Sigmoid colon (tissue), 7 donors: ENCODE data around the gene ZBTB9. TPM values are rescaled to one million over a fixed set of nuclear protein-coding genes. Genes with fewer than 3 reads are reported as not detected.

Experiments used
- DNase-seq: peaks from one replicate; pipeline ENCODE4 v3.0.0-alpha.2; 2019
- H3K27ac ChIP-seq, 4 donors: fragments of 200-600 bp; sonication (generic); one replicate each; pipeline ENCODE4 v1.5.1; 2016 to 2019; ENCODE audit warnings: mild to moderate bottlenecking in 1 of 4
- H3K27me3 ChIP-seq, 3 donors: fragments of 200-600 bp; sonication (generic); one replicate each; pipeline ENCODE4 v1.5.1; 2019; ENCODE audit warnings: mild to moderate bottlenecking in 1 of 3
- H3K36me3 ChIP-seq, 4 donors: fragments of 200-600 bp; sonication (generic); one replicate each; pipeline ENCODE4 v1.5.1; 2016 to 2019
- H3K4me1 ChIP-seq, 4 donors: fragments of 200-600 bp; sonication (generic); one replicate each; pipeline ENCODE4 v1.5.1; 2017 to 2019
- H3K4me3 ChIP-seq, 4 donors: fragments of 200-600 bp; sonication (generic); one replicate each; pipeline ENCODE4 v1.5.1; 2017 to 2019; ENCODE audit warnings: mild to moderate bottlenecking in 2 of 4, moderate library complexity in 1 of 4
- H3K9me3 ChIP-seq, 4 donors: fragments of 200-600 bp in 3 of 4; sonication (generic) in 3 of 4; one replicate each; pipeline versions ENCODE4 v1.5.1 to v1.6.1; 2013 to 2019
- EP300 ChIP-seq, 4 donors: sonication (generic); formaldehyde crosslinking; IDR thresholded peaks; one replicate each; pipeline ENCODE4 v1.6.1; 2017; ENCODE audit warnings: antibody characterized with exemption in 4 of 4
- POLR2A ChIP-seq, 2 donors: fragments of 450-650 bp; IDR thresholded peaks; one replicate each; pipeline ENCODE4 v1.6.1; 2016; ENCODE audit warnings: antibody characterized with exemption in 2 of 2, mild to moderate bottlenecking in 2 of 2, moderate library complexity in 2 of 2
- POLR2AphosphoS5 ChIP-seq, 4 donors: sonication (generic); formaldehyde crosslinking; IDR thresholded peaks; one replicate each; pipeline ENCODE4 v1.6.1; 2017; ENCODE audit warnings: antibody characterized with exemption in 4 of 4
- WGBS, 2 donors: extraction: QIAGEN DNeasy Blood & Tissue Kit; methylation state at CpG; one replicate each; pipeline ENCODE4 v1.1.7; 2013; 5-methylcytosine and 5-hydroxymethylcytosine counted together
- intact Hi-C: fragments of 100-400 bp; cut with DNase I; formaldehyde crosslinking; loops from one replicate; pipeline ENCODE4 v1.15.1; 2023
- polyA plus RNA-seq, 3 donors: library from polyadenylated mRNA; stranded (reverse); fragments of 200-250 nt; gene quantifications; one replicate each; pipeline ENCODE4 v1.2.3, GENCODE V29; 2013
- total RNA-seq, 4 donors: library from RNA; depleted of rRNA; stranded (reverse); fragments of >200 nt; gene quantifications; one replicate each; pipeline ENCODE4 v1.1.0, GENCODE V29; 2016
- TF ChIP-seq, protein P1 (sequence below), 4 experiments: fragments of 450-650 bp in 3 of 4; fragments of 200-600 bp in 1 of 4; IDR thresholded peaks; one replicate each; pipeline ENCODE4 v1.5.1; 2016 to 2019; ENCODE audit warnings: antibody characterized with exemption in 4 of 4, mild to moderate bottlenecking in 3 of 4, moderate library complexity in 2 of 4
- donor health status: healthy with polysubstance abuse.
- donor health status: Bipolar disorder and iron deficiency.
- donor health status: healthy.

The ZBTB9 gene, protein sequence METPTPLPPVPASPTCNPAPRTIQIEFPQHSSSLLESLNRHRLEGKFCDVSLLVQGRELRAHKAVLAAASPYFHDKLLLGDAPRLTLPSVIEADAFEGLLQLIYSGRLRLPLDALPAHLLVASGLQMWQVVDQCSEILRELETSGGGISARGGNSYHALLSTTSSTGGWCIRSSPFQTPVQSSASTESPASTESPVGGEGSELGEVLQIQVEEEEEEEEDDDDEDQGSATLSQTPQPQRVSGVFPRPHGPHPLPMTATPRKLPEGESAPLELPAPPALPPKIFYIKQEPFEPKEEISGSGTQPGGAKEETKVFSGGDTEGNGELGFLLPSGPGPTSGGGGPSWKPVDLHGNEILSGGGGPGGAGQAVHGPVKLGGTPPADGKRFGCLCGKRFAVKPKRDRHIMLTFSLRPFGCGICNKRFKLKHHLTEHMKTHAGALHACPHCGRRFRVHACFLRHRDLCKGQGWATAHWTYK
- total RNA-seq, result 1 to 10 TPM; 1.1 to 3.6 (median 1.4) TPM
- polyA plus RNA-seq, result 1 to 10 TPM in 2 of 3 donors, under 1 TPM in 1; 0.60 to 4.2 (median 1.8) TPM

DNA sequence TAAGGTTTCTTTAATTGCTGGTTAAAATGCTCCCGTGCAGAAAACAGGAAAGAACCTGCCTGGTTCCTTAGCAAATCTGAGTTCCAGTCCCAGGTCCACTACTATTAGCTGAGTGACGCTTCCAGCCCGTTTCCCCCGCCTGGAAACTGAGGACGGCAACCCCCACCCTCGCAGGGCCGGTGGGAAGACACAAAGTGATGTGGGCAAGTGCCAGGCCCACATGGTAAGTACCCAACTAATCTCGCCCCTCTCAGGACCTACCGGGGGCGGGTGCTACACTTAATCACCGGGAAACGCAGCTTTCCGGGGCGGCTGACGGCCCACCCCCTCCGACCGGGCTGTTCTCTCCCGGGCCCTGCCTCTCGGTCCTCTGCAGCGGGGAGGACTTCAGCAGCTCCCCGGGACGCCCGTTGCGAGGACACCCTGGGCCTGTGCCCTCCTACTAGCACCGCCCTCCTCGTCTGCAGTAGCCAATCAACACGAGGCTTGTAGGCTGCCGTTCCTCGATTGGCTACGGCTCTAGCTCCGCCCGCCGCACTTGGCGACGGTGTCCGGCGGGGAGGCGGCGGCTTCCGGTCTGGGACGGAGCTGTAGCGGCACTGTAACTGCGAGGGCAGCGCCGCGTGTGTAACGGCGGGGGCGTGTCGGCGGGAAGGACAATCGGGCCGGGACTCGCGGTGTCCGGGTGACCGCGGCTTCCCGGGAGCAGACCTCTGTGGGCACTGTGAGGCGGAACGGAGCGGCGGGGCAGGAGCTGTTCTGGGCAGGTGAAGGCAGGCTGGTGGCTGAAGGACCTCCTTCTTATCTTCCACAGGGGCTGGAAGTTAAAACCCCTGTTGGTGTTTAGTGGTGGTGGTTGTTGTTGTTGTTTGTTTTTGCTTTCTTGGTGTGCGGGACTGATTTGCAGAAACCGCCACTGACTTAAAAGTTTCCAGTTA lies at the start of gene ZBTB9:
TSS of gene ZBTB9 (plus strand) at position 568 of the 938 bp plus-strand sequence. CDS start 525 bp downstream, outside the sequence.
- Histone ChIP-seq H3K27ac (peak within 1 kb of the TSS; percentile 81 to 88 (median 86)), H3K4me3 (peak within 1 kb of the TSS; percentile 71 to 90 (median 76)), H3K27me3 (no peaks in the 10 kb centered on the region), H3K4me1 (peaks cover 0 to 30% (median 20%) of the 10 kb centered on the region in 4 donors), H3K9me3 (no peaks in the 10 kb centered on the region), H3K36me3 (peaks cover 0 to 17% (median 2%) of the 10 kb centered on the region in 4 donors)
- TF ChIP-seq EP300 (IDR thresholded peaks at IDR 0.05), result no peak
- peak; percentile 70 to 91 for TF ChIP-seq POLR2A (IDR thresholded peaks at IDR 0.05)
- peak; percentile 94 to 96 (median 95) for TF ChIP-seq POLR2AphosphoS5 (IDR thresholded peaks at IDR 0.05)
- intact Hi-C loops, result loop anchor here (2.0 to 5.0 kb wide), 2 partner anchors 63 to 118 kb away; partner anchors contain the start of gene KIFC1
- DNase-seq, result peak; percentile 99
- 0% methylated on average over 65 of the region's 65 CpGs for WGBS, 2 donors

DNA sequence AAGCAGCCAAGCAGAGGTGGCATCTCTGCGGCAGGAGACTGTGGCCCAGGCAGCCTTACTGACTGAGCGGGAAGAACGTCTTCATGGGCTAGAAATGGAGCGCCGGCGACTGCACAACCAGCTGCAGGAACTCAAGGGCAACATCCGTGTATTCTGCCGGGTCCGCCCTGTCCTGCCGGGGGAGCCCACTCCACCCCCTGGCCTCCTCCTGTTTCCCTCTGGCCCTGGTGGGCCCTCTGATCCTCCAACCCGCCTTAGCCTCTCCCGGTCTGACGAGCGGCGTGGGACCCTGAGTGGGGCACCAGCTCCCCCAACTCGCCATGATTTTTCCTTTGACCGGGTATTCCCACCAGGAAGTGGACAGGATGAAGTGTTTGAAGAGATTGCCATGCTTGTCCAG lies 49.5 kb upstream of the ZBTB9 start:
- H3K36me3 ChIP-seq, result no peaks in the 10 kb centered on the region
- no peaks in the 10 kb centered on the region for H3K9me3 ChIP-seq
- no peaks in the 10 kb centered on the region for H3K27me3 ChIP-seq
- H3K4me1 ChIP-seq, result peaks cover 0 to 6% (median 4%) of the 10 kb centered on the region in 4 donors
- no peak for DNase-seq
- 94 to 96% methylated on average over 17 of the region's 17 CpGs for WGBS, 2 donors
- TF ChIP-seq EP300 (IDR thresholded peaks at IDR 0.05), result no peak
- TF ChIP-seq, protein P1, sequence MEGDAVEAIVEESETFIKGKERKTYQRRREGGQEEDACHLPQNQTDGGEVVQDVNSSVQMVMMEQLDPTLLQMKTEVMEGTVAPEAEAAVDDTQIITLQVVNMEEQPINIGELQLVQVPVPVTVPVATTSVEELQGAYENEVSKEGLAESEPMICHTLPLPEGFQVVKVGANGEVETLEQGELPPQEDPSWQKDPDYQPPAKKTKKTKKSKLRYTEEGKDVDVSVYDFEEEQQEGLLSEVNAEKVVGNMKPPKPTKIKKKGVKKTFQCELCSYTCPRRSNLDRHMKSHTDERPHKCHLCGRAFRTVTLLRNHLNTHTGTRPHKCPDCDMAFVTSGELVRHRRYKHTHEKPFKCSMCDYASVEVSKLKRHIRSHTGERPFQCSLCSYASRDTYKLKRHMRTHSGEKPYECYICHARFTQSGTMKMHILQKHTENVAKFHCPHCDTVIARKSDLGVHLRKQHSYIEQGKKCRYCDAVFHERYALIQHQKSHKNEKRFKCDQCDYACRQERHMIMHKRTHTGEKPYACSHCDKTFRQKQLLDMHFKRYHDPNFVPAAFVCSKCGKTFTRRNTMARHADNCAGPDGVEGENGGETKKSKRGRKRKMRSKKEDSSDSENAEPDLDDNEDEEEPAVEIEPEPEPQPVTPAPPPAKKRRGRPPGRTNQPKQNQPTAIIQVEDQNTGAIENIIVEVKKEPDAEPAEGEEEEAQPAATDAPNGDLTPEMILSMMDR (IDR thresholded peaks at IDR 0.05), result no peak
- no peak for TF ChIP-seq POLR2A (IDR thresholded peaks at IDR 0.05)
- TF ChIP-seq POLR2AphosphoS5 (IDR thresholded peaks at IDR 0.05), result no peak
- intact Hi-C loops, result no loop called here
- H3K27ac ChIP-seq, result no peak overlapping the region
- no peak overlapping the region for H3K4me3 ChIP-seq

DNA sequence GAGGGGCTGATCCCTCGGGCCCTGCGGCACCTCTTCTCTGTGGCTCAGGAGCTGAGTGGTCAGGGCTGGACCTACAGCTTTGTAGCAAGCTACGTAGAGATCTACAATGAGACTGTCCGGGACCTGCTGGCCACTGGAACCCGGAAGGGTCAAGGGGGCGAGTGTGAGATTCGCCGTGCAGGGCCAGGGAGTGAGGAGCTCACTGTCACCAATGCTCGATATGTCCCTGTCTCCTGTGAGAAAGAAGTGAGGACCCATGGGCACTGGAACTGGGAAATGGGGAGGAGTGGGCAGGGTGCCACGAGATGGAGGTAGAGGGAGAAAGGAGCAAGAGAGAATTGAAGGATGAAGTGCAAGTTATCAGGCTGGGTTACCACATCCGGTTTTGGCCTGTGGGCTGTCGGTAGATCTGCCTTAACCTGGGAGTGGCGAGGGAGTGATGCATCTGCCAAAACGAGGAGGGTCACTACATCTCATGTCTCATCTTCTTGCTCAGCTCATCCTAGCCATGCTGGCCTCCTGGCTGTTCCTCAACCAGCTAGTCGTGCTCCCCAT lies 48.9 kb upstream of the ZBTB9 start:
- Histone ChIP-seq H3K27ac (no peak overlapping the region), H3K4me1 (peaks cover 0 to 6% (median 4%) of the 10 kb centered on the region in 4 donors), H3K9me3 (no peaks in the 10 kb centered on the region), H3K4me3 (no peak overlapping the region), H3K36me3 (no peaks in the 10 kb centered on the region), H3K27me3 (no peaks in the 10 kb centered on the region)
- TF ChIP-seq, protein P1 (IDR thresholded peaks at IDR 0.05), result no peak
- TF ChIP-seq POLR2A (IDR thresholded peaks at IDR 0.05), result no peak
- no peak for TF ChIP-seq EP300 (IDR thresholded peaks at IDR 0.05)
- TF ChIP-seq POLR2AphosphoS5 (IDR thresholded peaks at IDR 0.05), result no peak
- 96% methylated on average over 15 of the region's 15 CpGs for WGBS, 2 donors
- no peak for DNase-seq
- intact Hi-C loops, result no loop called here

DNA sequence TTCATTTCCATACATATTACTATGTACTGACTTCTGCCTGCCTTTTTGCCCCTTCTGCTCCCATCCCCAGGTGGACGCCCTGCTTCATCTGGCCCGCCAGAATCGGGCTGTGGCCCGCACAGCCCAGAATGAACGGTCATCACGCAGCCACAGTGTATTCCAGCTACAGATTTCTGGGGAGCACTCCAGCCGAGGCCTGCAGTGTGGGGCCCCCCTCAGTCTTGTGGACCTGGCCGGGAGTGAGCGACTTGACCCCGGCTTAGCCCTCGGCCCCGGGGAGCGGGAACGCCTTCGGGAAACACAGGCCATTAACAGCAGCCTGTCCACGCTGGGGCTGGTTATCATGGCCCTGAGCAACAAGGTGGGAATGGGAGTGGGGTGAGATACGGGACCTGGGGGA lies 48.2 kb upstream of the ZBTB9 start:
- H3K9me3 ChIP-seq, result no peaks in the 10 kb centered on the region
- peaks cover 0 to 6% (median 4%) of the 10 kb centered on the region in 4 donors for H3K4me1 ChIP-seq
- intact Hi-C loops, result no loop called here
- no peak overlapping the region for H3K27ac ChIP-seq
- H3K27me3 ChIP-seq, result no peaks in the 10 kb centered on the region
- 97 to 98% methylated on average over 17 of the region's 17 CpGs for WGBS, 2 donors
- TF ChIP-seq POLR2A (IDR thresholded peaks at IDR 0.05) (no peak), POLR2AphosphoS5 (IDR thresholded peaks at IDR 0.05) (no peak), EP300 (IDR thresholded peaks at IDR 0.05) (no peak)
- TF ChIP-seq, protein P1 (IDR thresholded peaks at IDR 0.05), result no peak
- no peaks in the 10 kb centered on the region for H3K36me3 ChIP-seq
- H3K4me3 ChIP-seq, result no peak overlapping the region
- no peak for DNase-seq
